HG03066 (cell line): Measurements from ENCODE around the gene KLC1.

Experiments used
- ATAC-seq: cut with Tn5 transposase; IDR thresholded peaks from one replicate; pipeline ENCODE4 v1.9.1; 2021; ENCODE audit warnings: low read depth; ENCODE audit not compliant: unreplicated experiment

The KLC1 gene

GRCh38 chr14:103687712-103688111, 58.7 kb downstream of the KLC1 start:
- no peak for ATAC-seq

DNA sequence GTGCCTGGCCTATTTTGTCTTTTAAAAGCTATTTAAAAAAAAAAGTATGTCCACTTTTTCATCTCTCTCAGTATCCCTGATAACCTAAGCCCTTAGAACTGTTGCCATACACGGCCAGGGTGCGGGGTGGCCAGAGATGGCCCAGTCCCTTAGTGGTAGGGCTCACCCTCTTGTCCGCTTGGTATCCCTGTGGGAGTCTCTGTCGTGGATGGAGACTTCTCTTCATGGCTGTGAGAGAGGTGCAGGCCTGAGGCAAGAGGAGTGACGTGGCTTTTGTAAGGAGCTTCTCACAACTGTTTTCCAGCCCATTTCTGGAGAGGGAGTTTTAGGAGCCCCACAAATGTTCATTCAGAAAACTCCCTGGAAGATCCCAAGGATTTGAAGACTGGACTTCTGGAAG, 59.4 kb downstream of the KLC1 start:
- no peak for ATAC-seq

GRCh38 chr14:103688906-103689902, 60.2 kb downstream of the KLC1 start:
- peak; percentile 64 for ATAC-seq

GRCh38 chr14:103690332-103690731, 61.3 kb downstream of the KLC1 start:
- no peak for ATAC-seq

DNA sequence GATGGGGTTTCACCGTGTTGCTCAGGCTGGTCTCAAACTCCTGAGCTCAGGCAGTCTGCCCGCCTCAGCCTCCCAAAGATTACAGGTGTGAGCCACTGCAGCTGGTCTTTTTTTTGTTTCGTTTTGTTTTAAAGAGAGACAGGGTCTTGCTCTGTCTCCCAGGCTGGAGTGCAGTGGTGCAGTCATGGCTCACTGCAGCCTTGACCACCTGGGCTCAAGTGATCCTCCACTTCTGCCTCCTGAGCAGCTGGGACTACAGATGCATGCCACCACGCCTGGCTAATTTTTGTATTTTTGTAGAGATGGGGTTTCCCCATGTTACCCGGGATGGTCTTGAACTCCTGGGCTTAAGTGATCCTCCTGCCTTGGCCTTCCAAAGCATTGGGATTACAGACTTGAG, 62.6 kb downstream of the KLC1 start:
- peak; percentile 68 for ATAC-seq

- peak; percentile 8 for ATAC-seq
Measured at GRCh38 chr14:103692159-103692558, 63.1 kb downstream of the KLC1 start.

- no peak for ATAC-seq
Measured at GRCh38 chr14:103692871-103693270, 63.9 kb downstream of the KLC1 start.

GRCh38 chr14:103693515-103693914, 64.5 kb downstream of the KLC1 start:
- ATAC-seq, result no peak

DNA sequence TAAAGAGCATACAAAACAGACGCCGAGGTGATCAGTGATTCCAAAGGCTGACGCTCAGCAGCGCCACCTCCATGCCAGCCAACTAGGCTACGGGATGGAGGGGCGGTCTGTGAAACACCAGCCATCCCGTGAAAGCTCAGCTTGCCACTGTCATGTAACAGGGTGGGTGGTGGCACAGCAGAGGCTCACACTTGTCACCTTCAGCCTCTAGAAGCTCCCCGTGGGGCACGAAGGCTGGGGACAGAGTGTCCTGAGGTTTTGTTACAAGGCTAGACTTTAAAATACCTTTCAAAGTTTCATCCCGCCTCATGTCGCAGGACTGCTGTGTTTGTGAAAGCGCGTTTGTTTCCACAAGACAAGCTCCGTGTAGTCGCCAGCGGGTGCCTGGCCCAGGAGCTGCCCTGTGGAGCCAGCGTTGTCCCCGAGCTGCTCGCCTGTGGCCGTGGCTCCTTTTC, 65.6 kb downstream of the KLC1 start:
- no peak for ATAC-seq

DNA sequence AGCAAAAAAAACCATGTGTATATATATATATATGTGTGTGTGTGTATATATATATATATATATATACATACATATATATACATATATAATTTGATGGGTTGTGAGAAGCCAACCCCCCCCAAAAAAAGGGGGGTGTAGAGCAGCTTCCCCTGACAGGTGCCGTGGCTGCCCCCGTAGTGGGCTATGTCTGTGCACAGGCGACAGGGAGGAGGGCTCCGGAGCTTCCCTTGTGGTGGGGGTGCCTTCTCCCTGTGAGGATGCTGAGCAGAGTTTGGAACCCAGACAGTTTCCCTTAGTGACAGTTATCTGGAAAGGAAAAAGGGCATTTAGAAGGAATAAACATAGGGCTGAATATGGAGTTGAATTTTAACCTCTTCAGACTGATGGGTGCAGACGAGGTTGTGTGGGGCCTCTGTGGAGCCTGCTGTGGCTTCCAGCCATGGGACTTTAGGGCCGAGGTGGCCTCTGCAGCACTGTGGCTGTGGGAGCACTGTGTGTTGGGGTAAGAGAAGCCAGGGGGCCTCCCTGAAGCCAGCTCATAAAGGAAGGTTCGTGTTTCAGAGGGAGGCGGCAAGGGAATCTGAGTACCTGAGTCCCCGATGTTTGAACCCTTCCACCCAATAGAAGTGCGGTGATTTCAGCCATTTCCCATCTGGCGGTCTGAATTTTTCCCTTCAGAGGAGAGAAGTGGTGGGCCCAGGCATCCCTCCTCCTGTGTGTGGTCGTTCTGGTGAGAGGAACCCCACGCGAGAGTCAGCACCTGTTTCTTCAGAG, 66.5 kb downstream of the KLC1 start:
- ATAC-seq, result no peak

GRCh38 chr14:103696070-103696402, 67.0 kb downstream of the KLC1 start:
- no peak for ATAC-seq

DNA sequence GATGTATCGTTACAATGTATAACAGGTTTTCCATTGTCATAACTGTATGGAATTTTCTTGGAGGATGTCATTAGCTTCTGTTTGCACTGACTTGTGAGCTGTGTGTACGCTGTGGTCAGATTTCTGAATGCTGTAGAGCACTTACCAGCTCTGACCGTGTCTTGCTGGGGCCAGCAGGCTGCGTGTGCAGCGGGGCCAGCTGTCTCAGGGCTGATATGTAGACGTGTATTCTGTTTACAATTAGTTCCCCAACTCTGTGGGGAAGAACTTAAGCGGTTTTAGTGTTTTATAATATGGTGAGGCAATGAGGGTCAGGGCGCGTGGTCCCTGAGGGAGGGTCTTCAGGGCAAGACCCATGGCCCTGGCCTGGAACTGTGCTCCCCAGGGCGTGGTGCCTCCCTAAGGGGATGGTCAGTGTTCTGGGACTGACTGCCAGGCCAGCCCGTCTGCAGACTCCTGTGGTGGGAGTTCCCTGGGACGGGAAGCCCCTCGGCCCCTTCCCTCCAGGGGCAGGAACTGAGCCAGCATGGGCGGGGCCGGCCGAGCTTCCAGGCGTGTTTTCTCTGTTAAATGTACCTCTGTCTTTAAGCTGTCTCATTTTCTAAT, 67.6 kb downstream of the KLC1 start:
- no peak for ATAC-seq

GRCh38 chr14:103697206-103697602, 68.2 kb downstream of the KLC1 start:
- ATAC-seq, result no peak

- no peak for ATAC-seq
Measured at GRCh38 chr14:103697603-103698379, 68.8 kb downstream of the KLC1 start.

DNA sequence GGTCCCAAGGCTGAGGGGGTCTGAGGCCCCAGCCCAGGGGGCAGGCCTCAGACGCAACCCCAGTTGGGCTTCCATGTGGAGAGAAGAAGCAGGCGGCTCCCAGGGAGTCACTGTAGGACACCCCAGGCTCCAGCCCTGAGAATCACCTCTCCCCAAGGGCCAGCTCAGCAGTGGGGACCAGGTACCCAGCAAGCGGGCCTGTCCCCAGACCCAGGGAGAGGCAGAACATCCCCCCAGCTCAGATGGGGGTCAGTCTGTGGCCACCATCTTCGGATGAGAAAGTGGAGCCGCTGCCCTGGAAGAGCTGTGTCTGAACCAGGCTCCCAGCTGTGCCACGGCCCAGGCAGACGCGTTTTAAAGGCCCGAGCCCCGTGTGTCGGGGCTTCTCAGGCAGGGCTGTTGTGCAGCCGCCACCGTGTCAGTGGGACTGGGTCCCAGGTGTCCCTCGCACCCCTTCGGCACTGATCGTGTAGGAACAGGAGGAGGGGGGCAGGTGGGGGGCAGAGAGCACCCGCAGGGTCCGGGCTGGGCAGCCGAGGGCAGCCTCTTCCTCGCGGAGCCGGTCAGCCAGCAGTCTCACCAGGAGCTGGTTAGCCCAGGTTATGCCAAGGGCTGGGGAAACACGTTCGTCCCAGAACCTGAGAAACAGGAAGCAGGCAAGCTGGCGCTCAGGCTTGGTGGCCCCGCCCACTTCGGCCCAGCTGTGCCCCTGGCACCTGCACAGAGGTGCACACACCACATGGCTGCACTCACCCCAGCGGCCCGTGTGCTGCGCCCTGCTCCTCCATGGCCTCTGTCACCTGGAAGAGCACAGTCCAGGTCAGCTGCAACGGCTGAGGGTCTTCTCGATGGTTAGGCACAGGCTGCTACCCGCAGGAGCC, 69.6 kb downstream of the KLC1 start:
- no peak for ATAC-seq

- no peak for ATAC-seq
Measured at GRCh38 chr14:103699261-103699661, 70.2 kb downstream of the KLC1 start.

DNA sequence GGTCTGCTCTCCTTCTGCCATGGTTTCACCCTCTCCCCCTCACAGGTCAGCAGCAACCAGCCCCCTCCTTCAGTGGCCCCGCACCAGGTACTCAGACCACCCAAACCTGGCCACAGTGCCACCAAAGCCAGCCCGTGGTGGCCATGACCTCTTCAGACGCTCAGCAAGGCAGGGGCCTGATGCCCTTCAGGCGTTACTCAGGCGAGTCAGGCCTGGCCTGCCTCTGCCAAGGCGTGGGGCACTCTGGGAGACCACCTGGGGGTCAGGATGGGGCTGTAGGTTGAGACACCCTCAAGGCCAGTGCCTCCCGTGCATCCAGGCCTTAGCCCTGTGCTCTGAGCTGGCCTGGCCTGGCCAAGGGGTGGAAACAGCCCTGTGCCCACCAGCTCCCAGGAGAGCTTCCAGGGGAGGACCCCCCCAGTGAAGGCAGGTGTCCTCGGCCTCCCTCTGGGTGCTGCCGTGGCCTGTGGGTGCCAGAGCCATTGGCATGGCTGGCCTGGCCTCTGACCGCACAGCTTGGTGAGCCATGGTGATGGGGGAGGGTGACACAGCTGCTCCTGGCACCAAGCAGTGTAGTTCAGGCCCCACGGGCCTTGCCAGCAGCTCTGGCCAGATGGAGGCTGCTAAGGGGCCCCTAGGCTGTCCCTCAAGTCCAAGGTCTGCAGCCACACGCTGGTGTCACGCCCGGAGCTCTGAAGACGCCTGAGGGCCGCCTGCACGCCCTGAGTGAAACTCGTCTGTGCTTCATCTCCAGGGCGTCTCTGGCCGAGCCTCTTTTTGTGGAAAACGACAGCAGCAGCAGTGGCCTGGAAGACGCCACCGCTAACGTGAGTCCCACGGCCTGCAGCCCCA, 71.1 kb downstream of the KLC1 start:
- no peak for ATAC-seq

GRCh38 chr14:103700753-103701490, 71.9 kb downstream of the KLC1 start:
- no peak for ATAC-seq
